HG03558 (cell line): Measurements from ENCODE around the gene DERA.
"Not testable (repeated sequence)": the region's sequence is repeated elsewhere in the genome, so short reads cannot be mapped to it uniquely, and the experiment has no call there.

Experiments
- ATAC-seq: cut with Tn5 transposase; IDR thresholded peaks from one replicate; pipeline ENCODE4 v1.9.1; 2021; ENCODE audit warnings: moderate number of reproducible peaks; ENCODE audit not compliant: unreplicated experiment; ENCODE audit errors: extremely low read depth

DERA gene

GRCh38 chr12:16057351-16057751 lies 146.2 kb downstream of the DERA start:
- not testable (repeated sequence) for ATAC-seq

- ATAC-seq: no peak
These were observed 151.5 kb downstream of the DERA start for GRCh38 chr12:16062611-16063010.

GRCh38 chr12:16063726-16064125 lies 152.6 kb downstream of the DERA start:
- ATAC-seq: no peak

- no peak for ATAC-seq
These were observed 159.0 kb downstream of the DERA start for GRCh38 chr12:16070113-16070512.

GRCh38 chr12:16072678-16073077 lies 161.5 kb downstream of the DERA start:
- ATAC-seq: no peak

GRCh38 chr12:16074894-16075293 lies 163.8 kb downstream of the DERA start:
- ATAC-seq: no peak

- ATAC-seq: no peak
These were observed 164.8 kb downstream of the DERA start for GRCh38 chr12:16075887-16076286.

- ATAC-seq: no peak
These were observed 165.4 kb downstream of the DERA start for GRCh38 chr12:16076557-16076956.

GRCh38 chr12:16076970-16077522 lies 165.9 kb downstream of the DERA start:
- ATAC-seq: no peak

- ATAC-seq: no peak
These were observed 175.3 kb downstream of the DERA start for GRCh38 chr12:16086462-16086861.

- ATAC-seq: no peak
These were observed 175.8 kb downstream of the DERA start for GRCh38 chr12:16086942-16087341.
